ENCODE results near the gene MPC2. TPM values are rescaled to one million over a fixed set of nuclear protein-coding genes. Genes with fewer than 3 reads are reported as not detected.

MPC2 gene
- total RNA-seq, 4 donors from 2014 or later: 88.2 to 140 (median 100.0) TPM

- DNase-seq (no peak), ATAC-seq (peak; percentile 65 to 73)
- no peaks in the 10 kb centered on the region for H3K36me3 ChIP-seq
- no peaks in the 10 kb centered on the region for H3K27me3 ChIP-seq
- H3K4me1 ChIP-seq: peaks cover 56 to 74% of the 10 kb centered on the region in 2 donors
- TF ChIP-seq CTCF (IDR thresholded peaks at IDR 0.05 in 4 of 5, conservative IDR thresholded peaks at IDR 0.05 in 1 of 5) (no peak), POLR2A (IDR thresholded peaks at IDR 0.05) (no peak)
- intact Hi-C loops (cut with DNase I; ENCODE audit: low total_unique reads) (no loop called here), in situ Hi-C loops (cut with MboI; ENCODE audit: low sequenced_read_pairs in 4 of 4) (loop anchor here in 2 of 4 donors (25.0 kb wide), 3 partner anchors 216 to 1559 kb away; partner anchors contain the start of genes ATP1B1 (in 1 of the 2), MPZL1 (in 1 of the 2) and SLC19A2 (in 1 of the 2))
- H3K9me3 ChIP-seq: no peaks in the 10 kb centered on the region
- no peak overlapping the region for H3K4me3 ChIP-seq
- peak overlapping the region; percentile 49 to 79 (median 62) for H3K27ac ChIP-seq
These were observed 8.4 kb downstream of the MPC2 start for GRCh38 chr1:167928457-167928852.

DNA sequence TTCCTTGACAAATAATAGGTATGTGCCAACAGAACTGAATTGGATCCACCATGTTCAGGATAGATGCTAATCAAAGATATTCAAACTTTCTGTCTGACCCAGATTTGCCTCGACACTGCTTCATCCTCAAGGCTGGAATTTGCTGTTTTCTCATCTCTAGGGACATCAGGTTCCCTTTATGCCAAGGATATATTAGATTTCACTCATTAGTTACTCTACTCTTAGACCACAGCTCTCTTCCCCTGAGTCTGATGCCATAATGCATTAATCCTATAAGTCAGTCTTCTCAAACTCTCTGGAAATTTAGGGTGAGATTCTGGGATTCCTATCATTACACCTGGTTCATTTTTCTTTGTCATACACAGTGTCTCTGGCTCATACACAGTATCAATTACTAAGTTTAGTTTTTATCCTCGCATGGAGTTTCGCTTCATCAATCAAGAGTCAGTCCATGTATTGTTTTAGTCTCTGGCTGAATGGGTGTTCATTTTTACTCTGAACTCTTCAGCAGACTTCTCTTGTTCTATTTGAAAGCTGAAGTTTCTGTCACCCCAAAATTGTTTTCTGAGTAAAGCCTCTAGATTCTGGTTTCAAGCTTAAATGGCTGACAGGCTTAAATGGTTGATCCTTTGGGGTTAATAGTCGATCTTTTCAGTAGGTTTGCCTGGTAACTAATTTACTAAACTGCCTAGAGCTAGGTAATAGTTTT is 9.7 kb downstream of the MPC2 start:
- TF ChIP-seq POLR2A (IDR thresholded peaks at IDR 0.05) (no peak), CTCF (IDR thresholded peaks at IDR 0.05 in 4 of 5, conservative IDR thresholded peaks at IDR 0.05 in 1 of 5) (no peak)
- intact Hi-C loops (cut with DNase I; ENCODE audit: low total_unique reads): no loop called here
- no peaks in the 10 kb centered on the region for H3K36me3 ChIP-seq
- no peaks in the 10 kb centered on the region for H3K27me3 ChIP-seq
- in situ Hi-C loops (cut with MboI; ENCODE audit: low sequenced_read_pairs in 4 of 4): loop anchor here in 2 of 4 donors (25.0 kb wide), 3 partner anchors 215 to 1560 kb away; partner anchors contain the start of genes ATP1B1 (in 1 of the 2), MPZL1 (in 1 of the 2) and SLC19A2 (in 1 of the 2)
- DNase-seq (no peak), ATAC-seq (peak; percentile 14 to 70)
- H3K4me3 ChIP-seq: no peak overlapping the region
- H3K9me3 ChIP-seq: no peaks in the 10 kb centered on the region
- peaks cover 50 to 76% of the 10 kb centered on the region in 2 donors for H3K4me1 ChIP-seq
- peak overlapping the region; percentile 49 to 79 (median 62) for H3K27ac ChIP-seq

DNA sequence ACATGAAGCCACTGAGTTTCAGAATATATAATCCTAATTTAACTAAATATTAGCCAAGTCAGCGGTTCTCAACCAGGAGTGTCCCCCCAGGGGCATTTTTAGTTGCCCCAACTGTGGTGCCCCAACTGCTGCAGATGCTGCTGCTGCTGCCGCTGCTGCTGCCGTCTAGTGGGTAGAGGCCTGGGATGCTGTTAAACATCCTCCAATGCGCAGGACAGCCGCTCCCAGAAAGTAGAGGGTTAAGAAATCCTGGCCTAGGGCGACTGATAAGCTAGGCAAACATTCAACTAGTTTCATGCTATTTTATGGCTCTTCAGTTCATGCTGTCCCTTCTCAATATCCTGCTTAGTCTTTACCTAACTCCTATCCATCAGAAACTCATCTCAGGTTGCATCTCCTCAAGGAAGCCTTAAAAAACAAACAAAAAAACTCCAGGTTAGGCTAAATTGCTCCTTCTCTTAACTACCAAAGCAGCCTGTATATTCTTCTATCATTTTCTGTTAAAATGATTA is 10.3 kb downstream of the MPC2 start:
- Histone ChIP-seq H3K27me3 (no peaks in the 10 kb centered on the region), H3K36me3 (no peaks in the 10 kb centered on the region), H3K4me1 (peaks cover 50 to 78% of the 10 kb centered on the region in 2 donors), H3K9me3 (no peaks in the 10 kb centered on the region), H3K27ac (peak overlapping the region; percentile 49 to 79 (median 62)), H3K4me3 (no peak overlapping the region)
- no peak for ATAC-seq
- DNase-seq: no peak
- TF ChIP-seq POLR2A (IDR thresholded peaks at IDR 0.05): no peak
- no peak for TF ChIP-seq CTCF (IDR thresholded peaks at IDR 0.05 in 4 of 5, conservative IDR thresholded peaks at IDR 0.05 in 1 of 5)
- in situ Hi-C loops (cut with MboI; ENCODE audit: low sequenced_read_pairs in 4 of 4): loop anchor here in 2 of 4 donors (25.0 kb wide), 3 partner anchors 214 to 1561 kb away; partner anchors contain the start of genes ATP1B1 (in 1 of the 2), MPZL1 (in 1 of the 2) and SLC19A2 (in 1 of the 2)
- intact Hi-C loops (cut with DNase I; ENCODE audit: low total_unique reads): no loop called here

DNA sequence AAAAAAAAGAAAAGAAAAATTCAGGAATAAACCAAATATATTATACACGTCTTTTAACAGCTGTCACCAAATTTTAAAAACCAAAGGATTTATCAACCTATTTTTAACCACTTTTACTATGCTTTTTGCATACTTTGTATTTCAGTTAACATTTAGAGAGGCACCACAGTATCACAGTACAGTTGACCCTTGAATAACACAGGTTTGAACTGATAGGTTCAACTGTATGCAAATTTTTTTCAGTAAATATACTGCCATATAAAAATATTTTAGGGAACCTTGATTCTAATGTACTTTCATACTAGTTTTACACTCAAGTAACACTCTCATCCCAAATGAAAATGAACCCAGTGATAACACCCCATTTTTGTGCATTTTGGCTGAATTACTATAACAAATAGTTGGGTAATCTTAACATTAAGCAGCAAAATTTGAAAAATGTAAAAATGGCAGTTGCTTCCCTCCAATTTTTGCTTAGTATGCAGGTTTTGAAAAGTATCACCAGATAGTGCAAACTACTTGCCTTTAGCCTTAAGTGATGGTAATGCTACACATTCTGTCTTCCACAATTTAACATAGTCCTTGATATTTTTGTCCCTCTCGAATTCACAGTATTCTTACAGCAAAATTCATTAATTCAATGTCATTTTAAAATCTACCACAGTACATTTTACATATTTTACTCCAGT is 12.2 kb downstream of the MPC2 start:
- ATAC-seq (no peak), DNase-seq (no peak)
- peaks cover 41 to 64% of the 10 kb centered on the region in 2 donors for H3K4me1 ChIP-seq
- H3K36me3 ChIP-seq: no peaks in the 10 kb centered on the region
- intact Hi-C loops (cut with DNase I; ENCODE audit: low total_unique reads) (loop anchor here (5.0 kb wide), 1 partner anchor 158 kb away; no protein-coding TSS in a partner anchor), in situ Hi-C loops (cut with MboI; ENCODE audit: low sequenced_read_pairs in 4 of 4) (loop anchor here in 2 of 4 donors (25.0 kb wide), 3 partner anchors 212 to 1563 kb away; partner anchors contain the start of genes ATP1B1 (in 1 of the 2), MPZL1 (in 1 of the 2) and SLC19A2 (in 1 of the 2))
- no peak overlapping the region for H3K4me3 ChIP-seq
- peak overlapping the region in 3 of 4 donors; percentile 11 to 85 (median 72) for H3K27ac ChIP-seq
- TF ChIP-seq POLR2A (IDR thresholded peaks at IDR 0.05) (no peak), CTCF (IDR thresholded peaks at IDR 0.05 in 4 of 5, conservative IDR thresholded peaks at IDR 0.05 in 1 of 5) (no peak)
- no peaks in the 10 kb centered on the region for H3K27me3 ChIP-seq
- H3K9me3 ChIP-seq: no peaks in the 10 kb centered on the region

Data from gastrocnemius medialis (tissue), 4 donors.